GM12864 (cell line): Measurements from ENCODE around the gene ZNF837.

ENCODE experiments used
- DNase-seq: peaks from one replicate; pipeline ENCODE4 v3.0.0-alpha.2; 2011; ENCODE audit warnings: low read depth
- H3K4me3 ChIP-seq: 2 replicates; pipeline ENCODE4 v1.5.1; 2011; ENCODE audit warnings: mild to moderate bottlenecking, low read depth, low read length, control low read depth
- TF ChIP-seq, protein P1 (sequence below): IDR thresholded peaks from 2 replicates; pipeline ENCODE4 v1.5.1; 2011; ENCODE audit warnings: low read depth, mild to moderate bottlenecking, moderate library complexity, low read length, control low read depth, inconsistent platforms; ENCODE audit errors: missing control alignments

Gene ZNF837

DNA sequence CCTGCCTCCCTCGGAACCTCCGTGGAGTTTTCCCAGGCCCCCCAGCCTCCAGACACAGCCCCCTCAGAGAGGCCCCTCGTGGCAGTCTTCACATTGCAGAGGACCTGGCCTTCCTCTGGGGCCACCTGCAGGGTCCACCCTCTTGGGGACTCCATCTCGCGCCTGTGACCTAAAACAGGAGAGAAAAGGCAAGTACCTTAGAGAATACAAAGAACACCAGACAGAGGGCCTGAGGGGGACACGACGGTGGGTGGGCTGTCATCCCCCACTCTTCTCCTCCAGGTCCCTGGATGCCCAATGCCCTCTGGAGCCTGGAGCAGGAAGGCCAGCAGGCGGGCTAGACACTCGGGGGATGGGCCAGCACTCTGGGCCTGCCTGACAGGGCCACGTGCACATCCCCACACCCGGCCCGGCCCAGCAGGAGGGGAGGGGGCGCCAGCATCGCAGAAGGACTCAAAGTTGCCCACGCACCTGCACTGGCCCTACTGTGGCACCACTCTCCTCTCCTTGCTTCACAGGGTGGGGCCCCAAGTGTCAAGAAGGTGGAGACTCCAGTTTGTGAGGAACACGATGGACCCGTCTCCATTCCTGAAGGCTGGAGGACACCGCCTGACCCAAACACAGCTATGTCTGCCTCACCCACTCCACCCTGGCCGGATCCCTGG, 23.2 kb downstream of the ZNF837 start:
- no peak for DNase-seq
- H3K4me3 ChIP-seq: no peak overlapping the region
- TF ChIP-seq, protein P1, sequence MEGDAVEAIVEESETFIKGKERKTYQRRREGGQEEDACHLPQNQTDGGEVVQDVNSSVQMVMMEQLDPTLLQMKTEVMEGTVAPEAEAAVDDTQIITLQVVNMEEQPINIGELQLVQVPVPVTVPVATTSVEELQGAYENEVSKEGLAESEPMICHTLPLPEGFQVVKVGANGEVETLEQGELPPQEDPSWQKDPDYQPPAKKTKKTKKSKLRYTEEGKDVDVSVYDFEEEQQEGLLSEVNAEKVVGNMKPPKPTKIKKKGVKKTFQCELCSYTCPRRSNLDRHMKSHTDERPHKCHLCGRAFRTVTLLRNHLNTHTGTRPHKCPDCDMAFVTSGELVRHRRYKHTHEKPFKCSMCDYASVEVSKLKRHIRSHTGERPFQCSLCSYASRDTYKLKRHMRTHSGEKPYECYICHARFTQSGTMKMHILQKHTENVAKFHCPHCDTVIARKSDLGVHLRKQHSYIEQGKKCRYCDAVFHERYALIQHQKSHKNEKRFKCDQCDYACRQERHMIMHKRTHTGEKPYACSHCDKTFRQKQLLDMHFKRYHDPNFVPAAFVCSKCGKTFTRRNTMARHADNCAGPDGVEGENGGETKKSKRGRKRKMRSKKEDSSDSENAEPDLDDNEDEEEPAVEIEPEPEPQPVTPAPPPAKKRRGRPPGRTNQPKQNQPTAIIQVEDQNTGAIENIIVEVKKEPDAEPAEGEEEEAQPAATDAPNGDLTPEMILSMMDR: no peak

DNA sequence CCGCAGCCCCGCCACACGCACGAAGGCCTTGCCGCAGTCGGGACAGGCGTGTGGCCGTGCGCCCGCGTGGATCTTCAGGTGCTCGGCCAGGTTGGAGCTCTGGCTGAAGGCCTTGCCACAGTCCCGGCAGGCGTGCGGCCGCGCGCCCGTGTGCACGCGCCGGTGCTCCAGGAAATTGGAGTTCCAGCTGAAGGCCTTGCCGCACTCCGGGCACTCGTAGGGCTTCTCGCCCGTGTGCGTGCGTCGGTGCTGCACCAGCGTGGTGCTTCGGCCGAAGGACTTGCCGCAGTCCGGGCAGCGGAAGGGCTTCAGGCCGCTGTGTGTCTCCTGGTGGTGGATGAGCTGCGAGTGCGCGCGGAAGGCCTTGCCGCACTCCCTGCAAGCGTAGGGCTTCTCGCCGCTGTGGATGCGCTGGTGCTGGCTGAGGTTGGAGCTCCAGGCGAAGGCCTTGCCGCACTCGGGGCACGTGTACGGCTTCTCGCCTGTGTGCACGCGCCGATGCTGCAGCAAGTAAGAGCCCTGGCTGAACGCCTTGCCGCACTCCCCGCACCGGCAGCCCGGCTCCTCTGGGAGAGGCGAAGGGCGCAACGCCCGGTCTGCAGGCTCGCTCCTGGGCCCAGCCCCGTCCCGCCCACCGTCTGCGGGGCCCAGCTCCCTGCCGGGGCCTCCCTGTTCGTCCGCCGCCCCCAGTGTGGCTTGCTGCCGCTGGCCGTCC, 23.9 kb downstream of the ZNF837 start:
- TF ChIP-seq, protein P1: no peak
- H3K4me3 ChIP-seq: no peak overlapping the region
- no peak for DNase-seq

DNA sequence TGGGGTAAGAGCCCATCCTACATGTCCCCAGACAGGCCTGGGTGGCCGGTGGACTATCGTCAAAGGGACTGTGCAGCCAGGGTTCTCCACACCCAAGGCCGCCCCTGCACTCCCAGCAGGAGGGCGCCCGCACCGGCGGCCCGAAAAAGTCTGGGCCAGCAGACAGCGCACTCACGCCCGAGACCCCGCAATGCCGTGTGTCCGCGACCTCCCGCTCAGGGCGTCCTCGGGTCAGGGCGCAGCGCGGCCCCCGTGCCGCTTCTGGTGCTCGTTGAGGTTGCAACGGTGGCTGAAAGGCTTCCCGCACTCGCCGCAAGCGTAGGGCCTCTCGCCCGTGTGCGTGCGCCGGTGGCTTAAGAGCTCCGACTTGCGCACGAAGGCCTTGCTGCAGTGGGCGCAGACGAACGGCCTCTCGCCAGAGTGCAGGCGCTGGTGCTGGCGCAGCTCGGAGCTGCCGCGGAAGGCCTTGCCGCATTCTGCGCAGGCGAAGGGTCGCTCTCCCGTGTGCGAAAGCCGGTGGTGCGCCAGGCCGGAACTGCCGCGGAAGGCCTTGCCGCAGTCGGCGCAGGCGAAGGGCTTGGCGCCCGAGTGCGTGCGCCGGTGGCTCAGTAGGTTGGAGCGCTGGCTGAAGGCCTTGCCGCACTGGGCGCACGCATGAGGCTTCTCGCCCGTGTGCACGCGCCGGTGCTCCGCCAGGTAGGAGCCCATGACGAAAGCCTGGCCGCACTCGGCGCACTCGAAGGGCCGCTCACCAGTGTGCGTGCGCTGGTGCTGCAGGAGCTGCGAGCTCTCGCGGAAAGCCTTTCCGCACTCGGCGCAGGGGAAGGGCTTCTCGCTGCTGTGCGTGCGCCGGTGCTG, 24.7 kb downstream of the ZNF837 start:
- no peak for DNase-seq
- H3K4me3 ChIP-seq: no peak overlapping the region

DNA sequence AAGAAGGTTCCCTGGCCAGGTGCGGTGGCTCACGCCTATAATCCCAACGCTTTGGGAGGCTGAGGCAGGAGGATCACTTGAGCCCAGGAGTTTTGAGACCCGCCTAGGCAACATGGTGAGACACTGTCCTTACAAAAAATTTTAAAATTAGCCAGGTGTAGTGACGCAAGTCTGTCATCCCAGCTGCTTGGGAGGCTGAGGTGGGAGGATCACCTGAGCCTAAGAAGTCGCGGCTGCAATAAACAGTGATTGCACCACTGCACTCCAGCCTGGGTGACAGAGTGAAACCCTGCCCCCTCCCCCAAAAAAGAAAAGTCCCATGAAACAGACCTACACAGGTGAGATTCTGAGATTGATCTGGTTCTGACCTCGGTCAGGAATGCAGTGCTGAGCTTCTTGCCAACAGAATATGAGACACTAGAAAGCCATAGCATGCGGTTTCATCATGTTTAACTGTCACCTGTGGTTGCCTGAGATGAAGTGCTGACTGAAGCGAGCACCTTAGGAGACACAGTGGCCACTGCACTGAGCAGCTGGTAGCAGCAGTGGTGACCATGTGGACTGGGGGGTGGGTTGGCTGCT, 25.5 kb downstream of the ZNF837 start:
- H3K4me3 ChIP-seq: no peak overlapping the region
- TF ChIP-seq, protein P1: no peak
- no peak for DNase-seq

More for the DNA sequence above, 24.7 kb downstream of the ZNF837 start:
- TF ChIP-seq, protein P1: no peak

DNA sequence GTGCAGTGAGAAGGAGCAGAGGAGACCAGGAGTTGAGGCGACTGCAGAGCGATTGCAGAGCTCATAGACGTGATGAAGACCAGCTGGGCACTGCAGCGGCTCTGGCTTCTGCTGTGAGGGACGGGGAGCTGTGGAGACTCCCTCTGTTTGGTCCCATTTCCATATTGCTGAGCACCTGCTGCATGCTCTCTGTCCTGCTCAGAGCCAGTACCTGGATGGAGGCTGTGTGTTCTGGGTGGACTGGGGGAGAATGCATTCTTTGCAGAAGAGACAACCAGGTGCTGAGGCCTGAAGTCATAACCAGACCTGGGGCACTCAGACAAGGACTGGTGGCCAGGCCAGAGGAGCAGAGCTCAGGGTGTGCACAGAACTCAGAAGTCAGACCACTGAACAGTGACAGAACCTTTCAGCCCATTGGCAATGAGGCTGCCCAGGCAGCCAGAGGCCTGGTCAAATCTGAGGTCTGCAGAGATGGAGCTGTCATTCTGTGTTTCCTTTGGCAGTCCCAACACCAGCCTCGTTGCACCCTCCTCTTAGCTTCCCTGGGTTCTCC, 26.3 kb downstream of the ZNF837 start:
- TF ChIP-seq, protein P1: no peak
- no peak overlapping the region for H3K4me3 ChIP-seq
- no peak for DNase-seq

DNA sequence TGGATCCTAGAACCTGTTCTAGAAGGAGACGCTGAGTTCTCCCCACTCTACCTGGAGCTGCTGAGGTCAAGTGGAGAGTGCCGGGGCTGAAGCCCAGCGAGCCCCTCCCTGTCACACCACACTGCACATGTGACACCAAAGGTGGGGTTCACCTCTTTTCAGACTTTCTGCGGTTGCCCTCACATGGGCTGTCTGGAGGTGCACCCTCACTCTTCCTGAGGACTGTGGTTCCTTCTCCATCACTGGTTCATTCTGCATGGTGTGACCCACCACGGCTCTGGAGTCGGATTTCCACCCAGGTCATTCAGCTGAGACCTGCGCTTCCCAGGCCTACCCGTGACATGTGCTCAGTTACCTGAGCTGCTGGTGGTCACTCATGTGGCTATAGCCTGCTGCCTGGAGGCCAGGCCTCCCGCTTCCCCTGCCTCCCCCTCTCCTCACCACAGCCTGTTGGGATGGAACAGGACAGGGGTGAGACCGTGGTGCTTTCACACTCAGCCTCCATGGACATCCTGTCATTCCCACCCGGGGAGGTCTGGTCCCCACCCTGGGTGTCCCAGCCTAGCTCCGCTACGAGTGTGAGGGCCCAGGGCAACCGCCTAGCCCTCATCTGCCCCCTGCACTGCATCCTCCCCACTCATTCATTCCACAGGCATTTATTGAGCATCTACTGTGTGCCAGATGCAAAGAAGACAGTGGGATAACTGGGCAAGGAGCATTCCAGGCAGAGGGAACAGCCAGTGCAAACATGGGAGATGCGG, 26.9 kb downstream of the ZNF837 start:
- no peak overlapping the region for H3K4me3 ChIP-seq
- DNase-seq: no peak
- TF ChIP-seq, protein P1: no peak
